Thyroid gland (tissue), 4 donors: ENCODE results near the gene MRM1. TPM values are rescaled to one million over a fixed set of nuclear protein-coding genes. Genes with fewer than 3 reads are reported as not detected.
A peak's percentile ranks its signal among the peaks of the same experiment; 100 is the strongest.

Experiments used
- DNase-seq, 2 donors: peaks; one replicate each; pipeline ENCODE4 v3.0.0-alpha.2; 2019
- H3K27ac ChIP-seq, 3 donors: fragments of 200-600 bp; sonication (generic); 1 replicate in 2 of 3; 2 replicates in 1 of 3; pipeline ENCODE4 v1.5.1; 2016 to 2019; ENCODE audit warnings: mild to moderate bottlenecking in 1 of 3, moderate library complexity in 1 of 3
- H3K27me3 ChIP-seq: fragments of 200-600 bp; sonication (generic); one replicate; pipeline ENCODE4 v1.5.1; 2019
- H3K36me3 ChIP-seq, 2 donors: fragments of 200-600 bp; sonication (generic); one replicate each; pipeline ENCODE4 v1.5.1; 2016 to 2019
- H3K4me1 ChIP-seq, 2 donors: fragments of 200-600 bp; sonication (generic); one replicate each; pipeline ENCODE4 v1.5.1; 2017 to 2019
- H3K4me3 ChIP-seq, 3 donors: fragments of 200-600 bp; sonication (generic); replicated peaks in 1 of 3; 1 replicate in 2 of 3; 2 replicates in 1 of 3; pipeline ENCODE4 v1.5.1; 2016; ENCODE audit warnings: mild to moderate bottlenecking in 1 of 3
- H3K9me3 ChIP-seq: fragments of 200-600 bp; sonication (generic); one replicate; pipeline ENCODE4 v1.5.1; 2017
- POLR2A ChIP-seq, 2 donors: fragments of 450-650 bp; IDR thresholded peaks; one replicate each; pipeline ENCODE4 v1.6.1; 2017; ENCODE audit warnings: antibody characterized with exemption in 2 of 2, mild to moderate bottlenecking in 2 of 2, moderate library complexity in 1 of 2
- WGBS, 2 donors: methylation state at CpG; one replicate each; pipeline ENCODE4 v1.1.5; 2017; 5-methylcytosine and 5-hydroxymethylcytosine counted together
- intact Hi-C: fragments of 100-400 bp; cut with DNase I; formaldehyde crosslinking; loops from one replicate; pipeline ENCODE4 v1.15.1; 2023
- total RNA-seq, 4 donors: library from RNA; depleted of rRNA; stranded (reverse); fragments of >200 nt; gene quantifications; one replicate each; pipeline ENCODE4 v1.2.3, GENCODE V29; 2016
- TF ChIP-seq, protein P1 (sequence below), 6 experiments: fragments of 200-600 bp in 3 of 6; fragments of 450-650 bp in 3 of 6; sonication (generic) in 3 of 6; IDR thresholded peaks; one replicate each; pipeline ENCODE4 v1.5.1; 2016 to 2019; ENCODE audit warnings: antibody characterized with exemption in 6 of 6, mild to moderate bottlenecking in 2 of 6, inconsistent platforms in 1 of 6, moderate library complexity in 1 of 6

The MRM1 gene
- total RNA-seq, 4 donors from 2014 or later = 5.8 to 9.8 (median 7.4) TPM

DNA sequence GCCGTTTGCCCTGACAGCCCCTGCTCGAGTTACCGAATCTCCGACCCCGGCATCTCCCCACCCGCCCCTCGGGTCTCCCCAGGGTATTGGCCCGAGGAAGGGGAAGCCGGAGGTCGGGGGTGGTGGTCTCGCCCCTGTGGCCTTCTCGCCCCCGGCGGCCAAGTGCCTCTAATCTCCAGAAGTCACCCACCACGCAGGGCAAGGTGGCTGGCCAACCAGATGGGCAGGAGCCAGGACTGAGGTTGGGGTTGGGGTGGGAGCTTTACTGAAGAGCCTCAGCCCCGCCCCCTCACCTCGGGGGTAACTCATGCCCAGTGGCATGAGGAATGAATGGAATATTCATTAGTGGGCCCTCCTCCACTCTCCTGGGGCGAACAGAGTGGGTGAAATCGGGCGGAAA, 9.1 kb upstream of the MRM1 start:
- peak; percentile 49 to 62 for DNase-seq
- Histone ChIP-seq H3K27me3 (no peaks in the 10 kb centered on the region), H3K4me1 (peaks cover 12 to 14% of the 10 kb centered on the region in 2 donors), H3K36me3 (peaks cover 13 to 18% of the 10 kb centered on the region in 2 donors), H3K27ac (no peak overlapping the region), H3K4me3 (peak overlapping the region; percentile 83 to 93 (median 91)), H3K9me3 (no peaks in the 10 kb centered on the region)
- 4 to 7% methylated on average over 5 to 9 of the region's 20 CpGs for WGBS, 2 donors
- intact Hi-C loops = loop anchor here (5.0 kb wide), 1 partner anchor 50 kb away; the partner anchor contains the start of gene GGNBP2
- TF ChIP-seq, protein P1, sequence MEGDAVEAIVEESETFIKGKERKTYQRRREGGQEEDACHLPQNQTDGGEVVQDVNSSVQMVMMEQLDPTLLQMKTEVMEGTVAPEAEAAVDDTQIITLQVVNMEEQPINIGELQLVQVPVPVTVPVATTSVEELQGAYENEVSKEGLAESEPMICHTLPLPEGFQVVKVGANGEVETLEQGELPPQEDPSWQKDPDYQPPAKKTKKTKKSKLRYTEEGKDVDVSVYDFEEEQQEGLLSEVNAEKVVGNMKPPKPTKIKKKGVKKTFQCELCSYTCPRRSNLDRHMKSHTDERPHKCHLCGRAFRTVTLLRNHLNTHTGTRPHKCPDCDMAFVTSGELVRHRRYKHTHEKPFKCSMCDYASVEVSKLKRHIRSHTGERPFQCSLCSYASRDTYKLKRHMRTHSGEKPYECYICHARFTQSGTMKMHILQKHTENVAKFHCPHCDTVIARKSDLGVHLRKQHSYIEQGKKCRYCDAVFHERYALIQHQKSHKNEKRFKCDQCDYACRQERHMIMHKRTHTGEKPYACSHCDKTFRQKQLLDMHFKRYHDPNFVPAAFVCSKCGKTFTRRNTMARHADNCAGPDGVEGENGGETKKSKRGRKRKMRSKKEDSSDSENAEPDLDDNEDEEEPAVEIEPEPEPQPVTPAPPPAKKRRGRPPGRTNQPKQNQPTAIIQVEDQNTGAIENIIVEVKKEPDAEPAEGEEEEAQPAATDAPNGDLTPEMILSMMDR (IDR thresholded peaks at IDR 0.05) = no peak
- no peak for TF ChIP-seq POLR2A (IDR thresholded peaks at IDR 0.05)

DNA sequence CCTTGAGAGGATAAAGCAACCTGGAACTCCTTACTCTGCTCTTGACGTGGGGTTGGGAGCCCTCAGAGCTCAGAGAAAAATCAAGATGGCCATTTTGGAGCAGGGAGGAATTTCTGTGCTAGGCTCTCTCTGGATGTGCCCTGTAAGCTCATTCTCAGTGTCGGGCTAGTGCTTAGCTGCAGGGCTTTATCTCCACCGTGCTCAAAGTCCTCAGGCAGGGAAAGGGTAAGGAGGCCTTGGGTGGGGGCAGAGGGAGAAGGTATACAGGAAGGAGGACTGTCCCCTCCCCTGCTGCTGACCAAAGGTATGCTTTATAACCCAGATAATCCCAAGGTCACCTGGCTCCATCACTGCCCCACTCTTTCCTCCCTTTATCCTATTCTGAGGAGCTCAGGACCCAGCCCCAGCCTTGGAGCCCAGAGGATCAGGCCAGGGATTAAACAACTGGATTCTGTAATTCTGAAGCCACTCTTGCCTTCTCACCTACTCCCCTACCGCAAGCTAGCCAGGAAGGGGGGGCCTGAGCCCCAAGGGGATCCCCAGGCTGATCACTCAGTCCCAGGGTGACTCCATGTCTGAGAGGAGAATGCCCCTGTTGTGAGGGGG, 8.6 kb upstream of the MRM1 start:
- no peaks in the 10 kb centered on the region for H3K9me3 ChIP-seq
- no peaks in the 10 kb centered on the region for H3K27me3 ChIP-seq
- 35 to 36% methylated on average over 4 of the region's 4 CpGs for WGBS, 2 donors
- peak overlapping the region in 1 of 3 donors; percentile 91 for H3K4me3 ChIP-seq
- peaks cover 8 to 13% of the 10 kb centered on the region in 2 donors for H3K36me3 ChIP-seq
- peaks cover 12 to 14% of the 10 kb centered on the region in 2 donors for H3K4me1 ChIP-seq
- DNase-seq = no peak
- intact Hi-C loops = loop anchor here (5.0 kb wide), 1 partner anchor 51 kb away; the partner anchor contains the start of gene GGNBP2
- H3K27ac ChIP-seq = no peak overlapping the region
- TF ChIP-seq, protein P1 (IDR thresholded peaks at IDR 0.05) = no peak
- no peak for TF ChIP-seq POLR2A (IDR thresholded peaks at IDR 0.05)

DNA sequence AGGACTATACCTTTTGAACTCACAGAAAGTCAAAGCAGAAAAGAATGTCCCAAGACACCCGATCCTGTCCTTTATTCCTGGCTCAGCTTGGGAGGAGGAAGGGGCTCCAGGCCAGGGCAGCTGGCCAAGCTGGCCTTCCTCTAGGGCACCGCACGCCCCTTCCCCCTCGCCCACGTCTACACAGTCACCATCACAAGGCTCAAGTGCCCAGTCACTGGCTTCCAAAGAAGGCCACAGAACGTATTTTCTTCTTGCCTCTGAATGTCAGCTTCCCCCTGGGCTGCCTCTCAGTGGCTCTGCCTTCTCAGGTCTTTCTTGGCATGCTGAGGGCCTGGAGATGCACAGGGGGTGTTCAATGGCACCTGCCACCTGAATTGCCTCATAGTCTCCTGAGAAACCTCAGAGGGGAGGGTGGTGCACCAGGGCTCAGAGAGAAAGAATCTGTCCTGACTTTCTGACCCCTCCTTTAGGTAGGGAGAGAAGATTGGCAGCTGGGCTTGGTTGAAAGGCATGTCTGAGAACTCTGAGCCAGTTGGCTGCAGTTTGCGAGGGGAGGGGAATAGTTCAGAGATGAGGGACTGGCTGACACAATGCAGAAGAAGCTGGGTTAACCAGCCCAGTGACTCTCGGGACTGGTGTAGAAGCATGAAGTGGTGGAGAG, 7.6 kb upstream of the MRM1 start:
- H3K27me3 ChIP-seq = no peaks in the 10 kb centered on the region
- intact Hi-C loops = loop anchor here (5.0 kb wide), 1 partner anchor 51 kb away; the partner anchor contains the start of gene GGNBP2
- no peak overlapping the region for H3K4me3 ChIP-seq
- no peaks in the 10 kb centered on the region for H3K9me3 ChIP-seq
- TF ChIP-seq, protein P1 (IDR thresholded peaks at IDR 0.05) = no peak
- no peak for TF ChIP-seq POLR2A (IDR thresholded peaks at IDR 0.05)
- H3K36me3 ChIP-seq = peaks cover 4 to 6% of the 10 kb centered on the region in 2 donors
- peaks cover 12 to 14% of the 10 kb centered on the region in 2 donors for H3K4me1 ChIP-seq
- DNase-seq = no peak
- no peak overlapping the region for H3K27ac ChIP-seq
- 71 to 72% methylated on average over 8 of the region's 8 CpGs for WGBS, 2 donors

DNA sequence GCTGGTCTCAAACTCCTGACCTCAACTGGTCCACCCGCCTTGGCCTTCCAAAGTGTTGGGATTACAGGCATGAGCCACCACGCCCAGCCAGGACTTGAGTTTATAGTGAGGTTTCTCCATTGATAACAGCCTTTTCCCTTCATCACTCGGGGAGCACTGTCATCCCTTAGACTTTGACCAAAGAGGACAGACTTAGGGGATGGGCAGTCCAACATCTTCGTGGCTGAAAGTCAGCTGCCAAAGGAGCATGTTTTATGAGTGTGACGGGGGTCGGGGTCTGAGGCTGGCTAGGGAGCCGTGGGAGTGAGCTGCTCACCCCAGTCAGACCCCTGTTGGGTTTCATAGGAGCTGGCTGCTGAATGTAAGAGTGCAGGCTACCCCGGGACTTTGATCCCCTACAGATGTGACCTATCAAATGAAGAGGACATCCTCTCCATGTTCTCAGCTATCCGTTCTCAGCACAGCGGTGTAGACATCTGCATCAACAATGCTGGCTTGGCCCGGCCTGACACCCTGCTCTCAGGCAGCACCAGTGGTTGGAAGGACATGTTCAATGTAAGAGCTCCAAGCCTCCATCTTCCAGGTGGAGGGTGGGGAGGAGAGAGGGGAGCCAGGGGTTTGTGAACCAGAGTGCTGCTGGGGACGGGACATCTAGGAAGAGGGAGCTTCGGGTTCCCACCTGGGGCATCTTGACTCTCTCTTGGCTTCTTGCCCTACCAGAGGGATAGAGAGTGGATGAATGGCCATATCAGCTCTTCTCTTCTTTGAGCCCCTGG, 6.6 kb upstream of the MRM1 start:
- no peak for DNase-seq
- Histone ChIP-seq H3K27ac (no peak overlapping the region), H3K4me1 (peaks cover 12 to 14% of the 10 kb centered on the region in 2 donors), H3K36me3 (peaks cover 0 to 1% of the 10 kb centered on the region in 2 donors), H3K27me3 (no peaks in the 10 kb centered on the region), H3K4me3 (no peak overlapping the region), H3K9me3 (no peaks in the 10 kb centered on the region)
- TF ChIP-seq POLR2A (IDR thresholded peaks at IDR 0.05) = no peak
- TF ChIP-seq, protein P1 (IDR thresholded peaks at IDR 0.05) = no peak
- intact Hi-C loops = loop anchor here (5.0 kb wide), 1 partner anchor 53 kb away; the partner anchor contains the start of gene GGNBP2
- WGBS, 2 donors = 72 to 81% methylated on average over 12 to 13 of the region's 13 CpGs
